IPS-20b (cell line): ENCODE measurements around the gene PTN.

Experiments
- H3K27ac ChIP-seq: one replicate; pipeline ENCODE4 v1.5.1; 2013; ENCODE audit warnings: low read length
- H3K27me3 ChIP-seq: 2 replicates; pipeline ENCODE4 v1.6.1; 2013; ENCODE audit warnings: mild to moderate bottlenecking, low read length, inconsistent platforms; ENCODE audit not compliant: insufficient read depth
- H3K36me3 ChIP-seq: 2 replicates; pipeline ENCODE4 v1.6.1; 2013; ENCODE audit warnings: low read depth, mild to moderate bottlenecking, inconsistent platforms, low read length, moderate library complexity; ENCODE audit not compliant: insufficient read depth
- H3K4me1 ChIP-seq: 2 replicates; pipeline ENCODE4 v1.6.1; 2013; ENCODE audit warnings: mild to moderate bottlenecking, control low read depth, inconsistent platforms, low read length, moderate library complexity; ENCODE audit not compliant: insufficient read depth
- H3K4me3 ChIP-seq: 2 replicates; pipeline ENCODE4 v1.5.1; 2013; ENCODE audit warnings: mild to moderate bottlenecking, low read length, inconsistent platforms
- H3K9ac ChIP-seq: 2 replicates; pipeline ENCODE4 v1.6.1; 2013; ENCODE audit warnings: low read depth, mild to moderate bottlenecking, inconsistent platforms, low read length, moderate library complexity
- H3K9me3 ChIP-seq: 2 replicates; pipeline ENCODE4 v1.6.1; 2013; ENCODE audit warnings: mild to moderate bottlenecking, low read depth, low read length, inconsistent platforms; ENCODE audit not compliant: insufficient read depth

The PTN gene

DNA sequence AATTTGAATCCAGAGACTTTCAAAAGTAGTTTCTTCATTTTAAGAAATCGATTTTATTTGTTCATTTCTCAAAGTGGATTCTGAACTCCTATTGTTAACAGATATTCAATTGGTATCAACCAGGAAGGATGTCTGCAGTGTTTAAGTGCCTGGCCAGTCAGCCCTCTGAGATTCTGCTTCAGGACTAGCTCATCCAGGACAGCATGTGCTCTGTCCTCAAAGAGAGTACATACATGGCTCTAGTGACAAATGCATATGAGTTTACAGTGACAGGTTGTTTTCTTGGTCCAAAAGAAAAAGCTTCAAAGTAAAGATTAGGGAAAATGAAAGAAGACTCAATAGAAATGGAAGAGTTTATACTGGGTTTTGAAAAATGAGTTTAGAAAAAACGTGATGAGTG, 8.4 kb upstream of the PTN start:
- Histone ChIP-seq H3K27me3 (no peaks in the 10 kb centered on the region), H3K27ac (no peak overlapping the region), H3K4me3 (no peak overlapping the region), H3K4me1 (no peaks in the 10 kb centered on the region), H3K9ac (no peak overlapping the region), H3K36me3 (no peaks in the 10 kb centered on the region), H3K9me3 (peaks cover 5% of the 10 kb centered on the region; the same call in 1 of the 2 replicates)

GRCh38 chr7:137345799-137346449, 2.4 kb upstream of the PTN start:
- no peak overlapping the region for H3K9ac ChIP-seq
- peaks cover 17% of the 10 kb centered on the region for H3K27me3 ChIP-seq
- no peak overlapping the region for H3K4me3 ChIP-seq
- no peaks in the 10 kb centered on the region for H3K36me3 ChIP-seq
- H3K4me1 ChIP-seq: peaks cover 24% of the 10 kb centered on the region; the same call in 1 of the 2 replicates
- H3K9me3 ChIP-seq: no peaks in the 10 kb centered on the region
- H3K27ac ChIP-seq: no peak overlapping the region

DNA sequence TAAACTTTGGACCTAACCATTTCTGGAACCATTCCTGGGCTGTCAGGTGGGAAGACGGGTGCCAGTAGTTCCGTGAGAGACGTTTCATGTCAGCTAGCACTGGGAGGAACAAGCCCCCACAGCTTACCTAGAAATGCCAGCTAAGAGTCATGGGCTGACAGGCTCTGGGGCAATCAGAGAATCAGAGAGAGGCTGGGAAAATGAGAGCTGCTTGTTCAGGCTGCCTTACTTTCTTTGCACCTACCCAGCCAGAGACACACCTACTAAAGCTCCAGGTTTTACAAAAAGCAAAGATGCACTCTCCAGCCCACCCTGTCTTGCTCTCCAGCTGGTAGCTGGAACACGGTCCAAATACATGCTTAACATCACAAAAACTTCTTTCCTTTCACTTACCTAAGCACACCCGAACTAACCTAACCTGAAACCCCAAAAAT, 688 bp downstream of the PTN start:
- no peaks in the 10 kb centered on the region for H3K9me3 ChIP-seq
- peaks cover 28% of the 10 kb centered on the region; the same call in 1 of the 2 replicates for H3K4me1 ChIP-seq
- peak overlapping the region; percentile 80; the same call in 1 of the 2 replicates for H3K9ac ChIP-seq
- H3K4me3 ChIP-seq: peak overlapping the region; percentile 75
- no peaks in the 10 kb centered on the region for H3K36me3 ChIP-seq
- no peak overlapping the region for H3K27ac ChIP-seq
- H3K27me3 ChIP-seq: peaks cover 17% of the 10 kb centered on the region

DNA sequence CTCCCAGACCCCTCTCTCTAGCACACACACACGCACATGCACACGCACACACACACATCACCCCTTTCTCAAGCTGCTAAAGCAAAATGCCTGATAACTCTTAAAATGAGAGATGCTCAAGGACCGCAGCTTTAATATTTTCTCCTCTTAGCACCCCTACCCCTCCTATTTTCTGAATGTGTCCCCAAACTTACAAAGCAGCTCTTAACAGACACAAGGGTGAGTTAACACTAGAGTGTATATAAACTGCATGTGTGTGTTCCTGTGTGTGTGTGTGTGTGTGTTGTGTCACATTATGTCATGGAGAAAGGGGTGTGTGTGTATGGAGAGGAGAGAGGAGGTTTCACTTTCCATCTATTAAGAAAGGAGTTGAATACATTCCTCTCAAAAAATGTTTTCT, 1.3 kb downstream of the PTN start:
- no peak overlapping the region for H3K27ac ChIP-seq
- H3K4me3 ChIP-seq: peak overlapping the region; percentile 75
- no peaks in the 10 kb centered on the region for H3K36me3 ChIP-seq
- H3K27me3 ChIP-seq: peaks cover 17% of the 10 kb centered on the region
- H3K9me3 ChIP-seq: no peaks in the 10 kb centered on the region
- H3K4me1 ChIP-seq: peaks cover 28% of the 10 kb centered on the region; the same call in 1 of the 2 replicates
- H3K9ac ChIP-seq: peak overlapping the region; percentile 80; the same call in 1 of the 2 replicates

DNA sequence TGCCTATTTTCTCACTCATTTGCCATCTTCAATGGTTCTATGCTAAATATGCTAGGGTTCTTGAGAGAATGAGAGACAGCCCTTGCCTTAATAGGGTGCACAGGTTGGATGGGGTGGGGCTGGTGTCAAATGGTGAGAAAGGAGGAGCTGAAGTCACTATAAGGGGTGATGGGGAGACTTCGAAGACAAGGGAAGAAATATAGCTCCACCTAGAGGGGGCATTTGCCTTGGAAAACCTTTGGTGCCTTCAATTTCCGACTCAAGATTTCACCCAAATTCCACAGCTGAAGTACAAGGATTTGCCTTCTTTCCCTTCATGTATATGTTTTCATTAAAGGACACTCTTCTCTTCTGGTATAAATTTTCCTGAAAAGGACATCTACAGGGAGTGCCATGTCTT, 5.6 kb downstream of the PTN start:
- no peaks in the 10 kb centered on the region for H3K9me3 ChIP-seq
- H3K9ac ChIP-seq: no peak overlapping the region
- no peaks in the 10 kb centered on the region for H3K27me3 ChIP-seq
- no peak overlapping the region for H3K27ac ChIP-seq
- peaks cover 4% of the 10 kb centered on the region; the same call in 1 of the 2 replicates for H3K36me3 ChIP-seq
- peaks cover 8% of the 10 kb centered on the region; the same call in 1 of the 2 replicates for H3K4me1 ChIP-seq
- H3K4me3 ChIP-seq: no peak overlapping the region

DNA sequence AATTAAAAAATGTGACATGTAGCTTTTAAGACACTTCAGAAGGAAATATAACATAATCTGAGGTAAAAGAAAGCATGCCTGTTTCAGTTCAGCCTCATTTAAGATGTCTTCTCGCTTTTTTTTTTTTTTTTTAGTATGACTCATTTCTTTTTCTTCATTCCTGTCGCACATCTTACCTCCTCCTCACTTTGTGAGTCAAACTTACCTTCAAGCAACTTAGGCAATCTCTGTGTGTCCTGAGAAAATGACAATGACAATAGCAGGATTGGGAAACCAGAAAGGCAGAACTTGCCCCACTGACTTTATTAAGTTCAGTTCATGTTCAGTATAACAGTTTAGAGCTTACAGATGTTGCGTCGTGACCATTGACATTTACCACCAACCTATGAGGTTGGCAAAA, 7.7 kb downstream of the PTN start:
- H3K9me3 ChIP-seq: no peaks in the 10 kb centered on the region
- H3K9ac ChIP-seq: no peak overlapping the region
- no peak overlapping the region for H3K27ac ChIP-seq
- no peaks in the 10 kb centered on the region for H3K27me3 ChIP-seq
- H3K4me3 ChIP-seq: no peak overlapping the region
- H3K36me3 ChIP-seq: peaks cover 4% of the 10 kb centered on the region; the same call in 1 of the 2 replicates
- peaks cover 11% of the 10 kb centered on the region; the same call in 1 of the 2 replicates for H3K4me1 ChIP-seq

DNA sequence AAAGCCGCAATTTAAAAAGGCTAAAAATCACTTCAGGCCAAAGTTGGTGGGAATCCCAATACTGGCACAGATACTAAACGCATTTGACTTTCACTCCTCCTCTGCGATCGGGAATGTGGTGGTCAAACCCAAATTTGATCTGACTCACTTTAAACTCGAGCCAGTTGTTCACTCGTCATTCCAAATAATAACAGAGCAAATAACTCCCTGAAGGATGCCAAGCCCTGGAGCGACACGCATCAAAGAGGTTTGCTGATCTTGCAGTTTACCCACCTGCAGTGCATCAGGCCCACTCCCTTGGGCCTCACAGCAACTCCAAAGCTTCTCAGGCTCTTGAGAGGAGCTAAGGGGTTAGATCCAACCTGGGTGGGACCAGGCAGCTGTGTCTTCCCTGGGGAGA, 12.2 kb downstream of the PTN start:
- no peak overlapping the region for H3K27ac ChIP-seq
- H3K9ac ChIP-seq: no peak overlapping the region
- H3K27me3 ChIP-seq: no peaks in the 10 kb centered on the region
- peaks cover 4% of the 10 kb centered on the region; the same call in 1 of the 2 replicates for H3K36me3 ChIP-seq
- H3K4me3 ChIP-seq: no peak overlapping the region
- H3K9me3 ChIP-seq: no peaks in the 10 kb centered on the region
- peaks cover 9% of the 10 kb centered on the region; the same call in 1 of the 2 replicates for H3K4me1 ChIP-seq

GRCh38 chr7:137329411-137329810, 14.1 kb downstream of the PTN start:
- Histone ChIP-seq H3K4me3 (no peak overlapping the region), H3K27ac (no peak overlapping the region), H3K36me3 (no peaks in the 10 kb centered on the region), H3K9ac (no peak overlapping the region), H3K4me1 (peaks cover 20% of the 10 kb centered on the region), H3K9me3 (no peaks in the 10 kb centered on the region), H3K27me3 (no peaks in the 10 kb centered on the region)

DNA sequence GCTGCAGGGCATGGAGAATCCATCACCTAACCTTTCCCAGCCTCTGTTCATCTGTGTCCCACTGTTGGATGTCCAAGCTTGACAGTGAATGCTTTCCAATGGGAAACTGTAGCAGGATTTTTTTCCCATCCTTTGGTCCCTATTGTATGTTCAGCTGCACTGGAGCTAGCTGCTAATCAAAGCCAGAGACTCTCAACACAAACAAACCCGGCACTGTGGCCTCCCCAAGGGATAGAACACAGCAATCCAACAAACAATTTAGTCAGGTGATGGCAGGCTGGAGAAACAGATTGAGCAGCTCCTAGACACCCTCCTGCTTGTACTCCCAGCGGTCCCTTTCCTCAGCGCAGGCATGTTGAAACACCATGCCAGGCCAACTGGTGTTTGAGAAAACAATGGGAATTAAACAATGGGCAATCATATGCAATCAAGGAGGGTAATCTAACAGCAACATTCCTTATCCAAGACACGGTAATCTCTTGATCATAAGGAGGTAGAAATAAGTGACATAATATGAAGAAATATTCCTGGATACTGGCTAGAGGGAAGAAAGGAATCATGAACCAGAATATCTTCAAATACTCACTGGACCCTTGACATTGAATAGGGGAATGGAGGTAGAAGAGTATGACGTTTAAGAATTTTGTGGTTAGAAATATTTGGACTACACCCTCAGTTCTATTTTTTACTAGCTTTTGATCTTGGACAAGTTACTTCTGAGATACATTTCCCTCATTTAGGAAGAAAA, 15.0 kb downstream of the PTN start:
- Histone ChIP-seq H3K9me3 (no peaks in the 10 kb centered on the region), H3K27ac (no peak overlapping the region), H3K4me1 (peaks cover 20% of the 10 kb centered on the region), H3K27me3 (no peaks in the 10 kb centered on the region), H3K9ac (no peak overlapping the region), H3K4me3 (no peak overlapping the region), H3K36me3 (no peaks in the 10 kb centered on the region)

- Histone ChIP-seq H3K4me1 (peaks cover 13% of the 10 kb centered on the region), H3K4me3 (no peak overlapping the region), H3K27ac (no peak overlapping the region), H3K36me3 (peaks cover 4% of the 10 kb centered on the region; the same call in 1 of the 2 replicates), H3K9ac (no peak overlapping the region), H3K27me3 (no peaks in the 10 kb centered on the region), H3K9me3 (peaks cover 4% of the 10 kb centered on the region; the same call in 1 of the 2 replicates)
Measured at GRCh38 chr7:137325927-137326326, 17.6 kb downstream of the PTN start.

DNA sequence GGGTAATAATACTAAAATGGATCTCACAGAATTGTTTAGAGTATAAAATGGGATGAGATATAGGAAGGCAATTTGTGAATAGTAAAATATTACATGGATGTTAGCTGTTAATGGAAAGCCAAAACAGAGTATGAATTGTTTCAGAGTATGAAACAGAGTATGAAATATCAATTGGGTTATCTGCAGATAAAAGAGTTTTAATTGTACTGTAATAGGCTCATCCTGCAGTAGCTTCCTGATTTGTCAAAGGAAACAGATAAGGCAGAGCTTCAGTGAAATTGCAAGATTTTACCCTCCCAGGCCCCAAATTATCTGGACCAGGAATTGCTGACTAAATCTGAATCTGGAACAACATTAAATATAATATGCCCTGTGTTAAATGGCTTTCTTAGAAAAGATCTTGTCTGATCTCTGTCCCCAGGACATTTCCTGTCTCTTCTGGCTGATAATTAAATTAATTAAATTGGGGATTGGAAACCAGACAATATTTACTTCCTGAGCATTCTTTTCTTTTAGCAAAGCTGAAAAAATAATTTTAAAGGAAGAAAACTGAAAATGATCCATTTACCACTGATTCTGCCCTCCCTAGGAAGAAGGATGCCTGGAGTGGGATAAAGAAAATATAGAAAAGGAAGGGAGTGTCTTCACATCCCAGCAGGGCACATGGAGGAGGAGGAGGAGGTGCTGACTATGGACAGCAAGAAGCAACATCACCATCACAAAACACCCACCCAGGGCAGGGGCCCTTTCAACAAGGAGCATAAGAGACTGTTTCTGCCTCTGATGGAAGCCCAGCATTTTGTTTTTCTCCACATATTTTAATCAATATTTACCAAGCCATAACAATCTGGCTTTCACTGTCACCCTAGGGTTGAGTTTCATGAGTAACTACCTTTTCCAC, 18.5 kb downstream of the PTN start:
- Histone ChIP-seq H3K9me3 (peaks cover 4% of the 10 kb centered on the region; the same call in 1 of the 2 replicates), H3K36me3 (peaks cover 4% of the 10 kb centered on the region; the same call in 1 of the 2 replicates), H3K27me3 (no peaks in the 10 kb centered on the region), H3K4me1 (peaks cover 13% of the 10 kb centered on the region), H3K9ac (no peak overlapping the region), H3K4me3 (no peak overlapping the region), H3K27ac (no peak overlapping the region)
